Stimulated activated naive B cell treated with anti-CD40 and anti-IgM and Interleukin-4, amounts not matched to agents 10 μg/mL and 1 μg/mL and 100 μg/mL, for 72 hours (primary cell): ENCODE measurements around the gene TDRD10.
"Not testable (repeated sequence)": the region's sequence is repeated elsewhere in the genome, so short reads cannot be mapped to it uniquely, and the experiment has no call there.

Experiments used
- ATAC-seq, 2 donors: fragments of 150-1000 bp; cut with Tn5 transposase; replicated peaks; 2 replicates each; pipeline ENCODE4 v1.10.0; 2021; ENCODE audit warnings: moderate library complexity in 1 of 2
- DNase-seq: peaks from one replicate; pipeline ENCODE4 v3.0.0; 2021
- H3K27ac Mint-ChIP-seq: one replicate; pipeline ENCODE4 v1.8.0; 2022; ENCODE audit warnings: mild to moderate bottlenecking, mixed read lengths
- H3K27me3 Mint-ChIP-seq, 2 donors: one replicate each; pipeline ENCODE4 v1.8.0; 2022; ENCODE audit warnings: mixed read lengths in 2 of 2
- H3K36me3 Mint-ChIP-seq, 2 donors: one replicate each; pipeline ENCODE4 v1.8.0; 2022; ENCODE audit warnings: mixed read lengths in 2 of 2, mild to moderate bottlenecking in 1 of 2
- H3K4me1 Mint-ChIP-seq, 2 donors: one replicate each; pipeline ENCODE4 v1.8.0; 2022; ENCODE audit warnings: mixed read lengths in 2 of 2, mild to moderate bottlenecking in 1 of 2
- H3K4me3 Mint-ChIP-seq, 2 donors: one replicate each; pipeline ENCODE4 v1.8.0; 2022; ENCODE audit warnings: mild to moderate bottlenecking in 2 of 2, mixed read lengths in 2 of 2, moderate library complexity in 1 of 2
- H3K9me3 Mint-ChIP-seq, 2 donors: one replicate each; pipeline ENCODE4 v1.8.0; 2022; ENCODE audit warnings: mixed read lengths in 2 of 2, mild to moderate bottlenecking in 1 of 2

Gene TDRD10

DNA sequence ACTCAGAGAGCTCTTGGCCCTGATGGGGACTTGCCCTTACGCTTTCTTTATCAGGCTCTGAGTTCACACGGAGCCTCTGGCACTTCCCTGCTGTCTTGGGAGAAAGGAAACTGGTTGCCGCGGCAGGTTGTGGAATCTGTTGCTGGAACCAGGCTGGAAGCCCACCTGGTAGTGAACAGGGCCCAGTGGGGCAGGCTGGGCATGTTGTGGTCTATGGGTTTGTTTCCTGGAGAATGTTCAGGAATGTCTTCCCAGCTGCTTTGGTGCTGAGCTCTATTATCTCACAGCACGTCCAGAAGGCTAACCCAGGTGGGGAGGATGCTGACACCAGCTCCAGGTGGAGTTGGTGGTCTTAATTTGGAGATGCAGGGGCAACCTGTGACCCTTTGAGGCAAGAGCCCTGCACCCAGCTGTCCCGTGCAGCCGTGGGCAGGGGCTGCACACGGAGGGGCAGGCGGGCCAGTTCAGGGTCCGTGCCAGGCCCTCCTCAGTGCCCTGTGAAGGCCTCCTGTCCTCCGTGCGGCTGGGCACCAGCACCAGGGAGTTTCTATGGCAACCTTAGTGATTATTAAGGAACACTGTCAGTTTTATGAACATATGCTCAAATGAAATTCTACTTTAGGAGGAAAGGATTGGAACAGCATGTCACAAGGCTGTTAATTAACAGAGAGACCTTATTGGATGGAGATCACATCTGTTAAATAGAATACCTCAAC, 33.3 kb upstream of the TDRD10 start:
- DNase-seq (no peak), ATAC-seq (no peak)
- Mint-ChIP-seq H3K4me3 (no peak overlapping the region), H3K27me3 (peaks cover 0 to 6% of the 10 kb centered on the region in 2 donors), H3K36me3 (peaks cover 1 to 2% of the 10 kb centered on the region in 2 donors), H3K27ac (no peak overlapping the region), H3K9me3 (no peaks in the 10 kb centered on the region), H3K4me1 (peaks cover 25 to 26% of the 10 kb centered on the region in 2 donors)

DNA sequence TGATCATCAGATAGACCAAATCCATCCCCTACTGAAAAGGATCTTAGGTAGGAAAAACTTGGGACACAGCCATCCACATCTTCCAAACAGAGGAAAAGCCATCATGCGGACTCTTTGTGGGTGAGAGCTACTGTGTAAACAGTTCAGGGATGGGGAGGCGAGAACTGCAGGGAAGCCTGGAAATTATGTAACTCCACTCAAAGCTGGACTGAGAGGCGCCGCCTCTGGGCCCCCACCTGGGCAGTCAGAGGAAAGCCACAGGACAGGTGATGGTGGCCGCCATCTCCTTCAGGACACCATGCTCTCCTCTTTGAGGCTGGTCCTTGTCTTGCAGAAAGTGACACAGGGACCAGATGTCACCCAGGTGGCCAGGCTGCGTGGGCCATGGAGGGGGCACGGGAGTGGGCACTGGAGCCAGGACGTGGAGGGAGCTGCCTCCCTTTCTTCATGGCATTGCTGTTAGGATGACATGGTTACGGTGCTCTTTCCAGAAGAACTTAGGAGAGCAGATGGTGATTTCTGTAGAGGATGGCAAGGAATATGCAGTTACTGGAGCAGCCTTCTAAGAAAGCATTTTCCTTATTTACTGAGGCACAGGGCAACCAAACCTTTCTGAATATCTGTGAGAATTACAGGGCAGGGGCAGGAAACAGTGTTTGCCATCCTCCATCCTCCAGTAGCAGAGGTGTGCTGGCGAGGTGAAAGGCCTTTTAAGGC, 32.0 kb upstream of the TDRD10 start:
- peaks cover 0 to 3% of the 10 kb centered on the region in 2 donors for H3K27me3 Mint-ChIP-seq
- no peak overlapping the region for H3K4me3 Mint-ChIP-seq

GRCh38 chr1:154471304-154471703, 30.7 kb upstream of the TDRD10 start:
- no peaks in the 10 kb centered on the region for H3K27me3 Mint-ChIP-seq
- no peak overlapping the region for H3K4me3 Mint-ChIP-seq
- ATAC-seq (no peak), DNase-seq (no peak)
- H3K27ac Mint-ChIP-seq: no peak overlapping the region
- H3K36me3 Mint-ChIP-seq: no peaks in the 10 kb centered on the region
- H3K4me1 Mint-ChIP-seq: peaks cover 11 to 12% of the 10 kb centered on the region in 2 donors
- H3K9me3 Mint-ChIP-seq: no peaks in the 10 kb centered on the region

More for the DNA sequence above, 32.0 kb upstream of the TDRD10 start:
- DNase-seq: no peak
- no peak for ATAC-seq
- Mint-ChIP-seq H3K9me3 (no peaks in the 10 kb centered on the region), H3K36me3 (no peaks in the 10 kb centered on the region), H3K4me1 (peaks cover 23 to 24% of the 10 kb centered on the region in 2 donors), H3K27ac (no peak overlapping the region)

GRCh38 chr1:154474802-154475201, 27.2 kb upstream of the TDRD10 start:
- DNase-seq: no peak
- ATAC-seq: no peak
- H3K9me3 Mint-ChIP-seq: no peaks in the 10 kb centered on the region

DNA sequence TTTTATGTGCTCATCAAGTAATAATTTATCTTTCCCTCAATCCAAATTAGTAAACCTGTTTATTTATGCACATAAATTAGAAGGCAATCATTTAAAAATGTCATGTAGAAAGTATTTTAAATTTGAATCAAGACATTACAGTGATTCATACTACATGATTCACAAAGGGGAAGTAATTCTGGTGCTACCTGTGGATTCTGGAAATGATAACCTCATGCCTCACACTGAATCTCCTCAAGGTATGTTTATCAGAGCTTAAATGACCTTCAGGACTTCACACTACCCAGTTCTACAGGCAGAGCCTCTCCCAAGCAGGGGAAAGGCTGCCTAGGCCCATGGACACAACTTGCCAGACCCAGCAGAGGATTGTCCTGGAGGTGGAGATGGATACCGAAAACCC, 25.2 kb upstream of the TDRD10 start:
- DNase-seq: no peak
- ATAC-seq: no peak
- H3K4me3 Mint-ChIP-seq: no peak overlapping the region
- H3K27ac Mint-ChIP-seq: no peak overlapping the region
- H3K9me3 Mint-ChIP-seq: no peaks in the 10 kb centered on the region
- peaks cover 5 to 13% of the 10 kb centered on the region in 2 donors for H3K4me1 Mint-ChIP-seq
- H3K27me3 Mint-ChIP-seq: no peaks in the 10 kb centered on the region
- no peaks in the 10 kb centered on the region for H3K36me3 Mint-ChIP-seq

More at GRCh38 chr1:154474802-154475201, 27.2 kb upstream of the TDRD10 start:
- H3K4me1 Mint-ChIP-seq: peaks cover 5 to 9% of the 10 kb centered on the region in 2 donors
- H3K4me3 Mint-ChIP-seq: no peak overlapping the region
- no peaks in the 10 kb centered on the region for H3K27me3 Mint-ChIP-seq
- no peaks in the 10 kb centered on the region for H3K36me3 Mint-ChIP-seq
- H3K27ac Mint-ChIP-seq: no peak overlapping the region

DNA sequence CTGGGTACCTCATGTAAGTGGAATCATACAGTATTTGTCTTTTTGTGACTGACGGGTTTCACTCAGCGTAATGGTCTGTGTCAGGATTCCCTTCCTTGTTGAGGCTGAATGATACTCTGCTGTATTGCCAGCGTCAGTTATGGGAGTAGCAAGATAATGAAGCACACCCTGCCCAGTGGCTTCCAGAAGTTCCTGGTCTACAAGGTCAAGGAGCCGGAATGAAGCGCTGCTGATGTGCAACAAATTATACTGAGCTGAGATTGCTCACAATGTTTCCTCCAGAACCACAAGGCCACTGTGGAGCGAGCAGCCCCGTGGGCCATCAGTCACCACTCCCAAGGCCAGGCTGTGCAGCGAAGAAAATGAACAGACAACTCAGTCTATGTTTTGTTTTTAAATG, 24.0 kb upstream of the TDRD10 start:
- Mint-ChIP-seq H3K4me3 (no peak overlapping the region), H3K27ac (no peak overlapping the region), H3K4me1 (peaks cover 5 to 13% of the 10 kb centered on the region in 2 donors), H3K27me3 (no peaks in the 10 kb centered on the region), H3K9me3 (no peaks in the 10 kb centered on the region), H3K36me3 (no peaks in the 10 kb centered on the region)
- ATAC-seq (no peak), DNase-seq (no peak)

GRCh38 chr1:154478639-154479038, 23.4 kb upstream of the TDRD10 start:
- Mint-ChIP-seq H3K36me3 (no peaks in the 10 kb centered on the region), H3K27me3 (peaks cover 3 to 5% of the 10 kb centered on the region in 2 donors), H3K9me3 (no peaks in the 10 kb centered on the region), H3K4me1 (peaks cover 5 to 13% of the 10 kb centered on the region in 2 donors), H3K4me3 (no peak overlapping the region), H3K27ac (peak overlapping the region; percentile 20)
- DNase-seq: no peak
- ATAC-seq: peak; percentile 49 to 68

DNA sequence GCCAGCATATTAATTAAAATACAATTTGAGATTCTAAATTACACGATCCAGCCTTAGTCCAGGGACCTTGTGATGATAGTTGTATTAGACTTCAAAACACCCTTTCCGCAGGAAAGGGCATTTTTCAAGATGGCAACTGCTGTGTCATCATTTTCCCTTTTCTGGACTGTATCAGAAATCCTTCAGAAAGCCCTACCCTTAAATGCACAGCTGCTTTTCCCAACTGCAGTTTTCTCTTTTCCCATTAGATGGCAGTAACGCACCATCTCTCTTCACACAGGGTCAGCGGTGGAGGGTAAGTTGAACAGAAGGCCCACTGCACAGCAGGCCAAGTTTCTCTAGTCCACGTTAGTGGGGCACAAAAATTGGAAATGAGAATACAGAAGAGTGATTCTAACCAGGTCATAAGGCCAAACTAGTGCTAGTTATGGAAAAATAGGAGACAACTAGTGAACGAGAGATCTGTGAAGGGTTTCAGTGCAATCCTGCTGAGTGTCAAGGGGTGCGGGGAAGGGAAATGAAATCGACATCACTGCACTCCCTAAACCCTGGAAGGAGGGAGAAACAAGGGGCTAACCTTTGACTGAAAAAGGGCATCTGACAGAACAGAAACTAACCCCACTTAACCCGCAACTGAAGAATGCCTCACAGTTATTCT, 22.1 kb upstream of the TDRD10 start:
- H3K4me3 Mint-ChIP-seq: no peak overlapping the region
- no peaks in the 10 kb centered on the region for H3K9me3 Mint-ChIP-seq
- no peaks in the 10 kb centered on the region for H3K36me3 Mint-ChIP-seq
- DNase-seq: peak; percentile 57
- no peak overlapping the region for H3K27ac Mint-ChIP-seq
- peak; percentile 89 to 94 for ATAC-seq
- H3K27me3 Mint-ChIP-seq: peaks cover 3 to 5% of the 10 kb centered on the region in 2 donors
- H3K4me1 Mint-ChIP-seq: peaks cover 5 to 13% of the 10 kb centered on the region in 2 donors

DNA sequence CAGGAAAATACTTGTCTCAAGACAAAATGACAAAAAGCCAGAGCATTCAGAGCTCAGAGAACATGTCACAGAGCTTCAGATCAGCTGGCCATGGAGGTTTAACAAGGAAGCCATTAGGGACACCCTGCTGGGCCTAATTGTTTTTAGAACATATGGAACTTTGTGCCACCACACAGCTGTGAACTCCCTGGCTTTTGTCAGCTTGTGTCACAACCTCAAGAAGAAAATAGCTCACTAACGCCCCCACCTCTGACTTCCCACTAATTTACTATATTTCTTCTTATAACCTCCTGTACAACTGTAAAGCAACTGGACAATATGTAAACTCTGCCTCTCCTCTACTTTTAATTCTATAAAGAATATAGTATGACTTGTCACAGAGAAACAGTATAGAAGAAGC, 21.0 kb upstream of the TDRD10 start:
- Mint-ChIP-seq H3K27me3 (peaks cover 3 to 5% of the 10 kb centered on the region in 2 donors), H3K4me1 (peaks cover 5 to 13% of the 10 kb centered on the region in 2 donors), H3K27ac (no peak overlapping the region), H3K9me3 (no peaks in the 10 kb centered on the region), H3K4me3 (no peak overlapping the region), H3K36me3 (no peaks in the 10 kb centered on the region)
- ATAC-seq (no peak), DNase-seq (no peak)

DNA sequence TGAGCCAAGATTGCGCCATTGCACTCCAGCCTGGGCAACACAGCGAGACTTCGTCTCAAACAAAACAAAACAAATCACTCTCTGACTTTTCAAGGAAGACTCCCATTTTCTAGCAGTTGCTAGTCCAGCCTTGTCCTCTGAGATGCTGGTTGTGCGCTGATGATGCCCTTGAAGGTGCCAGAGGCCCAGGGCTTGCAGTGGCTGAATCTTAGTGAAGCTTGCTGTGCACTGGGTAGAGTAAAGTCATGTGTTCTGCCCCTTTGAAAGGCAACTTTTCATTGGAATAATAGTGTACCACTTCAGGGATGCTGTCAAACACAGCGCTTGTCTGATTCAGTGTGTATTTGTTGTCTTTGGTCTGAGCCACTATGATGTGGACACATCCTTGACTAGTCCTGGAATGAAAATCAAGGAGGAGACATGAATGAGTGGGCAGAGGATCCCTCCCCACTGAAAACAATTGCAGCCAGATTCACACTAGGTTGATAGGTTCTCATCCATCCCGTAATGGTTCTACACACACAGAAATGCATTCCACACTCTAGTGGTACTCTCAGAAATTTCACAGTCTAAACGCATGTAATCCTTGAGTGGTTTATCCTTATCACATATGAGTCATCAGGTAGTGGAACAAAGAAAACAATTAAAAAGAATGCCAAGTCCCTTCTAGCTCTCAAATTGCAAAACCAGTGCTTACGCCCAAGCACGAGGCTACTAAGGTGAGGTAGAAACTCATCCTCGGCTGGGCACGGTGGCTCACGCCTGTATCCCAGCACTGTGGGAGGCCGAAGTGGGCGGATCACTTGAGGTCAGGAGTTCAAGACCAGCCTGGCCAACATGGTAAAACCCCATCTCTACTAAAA, 17.8 kb upstream of the TDRD10 start:
- H3K9me3 Mint-ChIP-seq: no peaks in the 10 kb centered on the region
- DNase-seq (no peak), ATAC-seq (no peak)

DNA sequence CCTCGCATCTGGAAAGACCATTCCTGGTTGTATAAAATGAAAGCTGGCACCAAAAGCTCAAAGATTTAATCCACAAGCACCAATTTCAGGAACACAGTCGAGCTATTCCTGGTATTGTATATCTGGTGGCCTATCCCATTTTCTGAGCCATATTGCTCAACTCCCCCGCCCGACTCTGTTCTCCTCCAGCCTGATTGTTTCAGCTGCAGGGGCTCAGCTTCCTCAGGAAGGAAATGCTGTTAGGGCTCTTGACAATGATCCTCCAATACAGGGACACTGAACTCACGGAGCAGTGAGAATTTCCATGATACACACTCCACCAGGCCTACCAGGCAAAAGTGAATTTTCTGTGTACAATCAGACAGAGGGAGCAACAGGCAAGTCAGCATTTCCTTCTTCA, 16.9 kb upstream of the TDRD10 start:
- H3K4me3 Mint-ChIP-seq: no peak overlapping the region
- DNase-seq (no peak), ATAC-seq (no peak)
- no peaks in the 10 kb centered on the region for H3K36me3 Mint-ChIP-seq
- H3K9me3 Mint-ChIP-seq: no peaks in the 10 kb centered on the region
- peaks cover 3 to 5% of the 10 kb centered on the region in 2 donors for H3K27me3 Mint-ChIP-seq
- H3K4me1 Mint-ChIP-seq: peaks cover 0 to under 1% of the 10 kb centered on the region in 2 donors
- no peak overlapping the region for H3K27ac Mint-ChIP-seq

More for the DNA sequence above, 17.8 kb upstream of the TDRD10 start:
- no peaks in the 10 kb centered on the region for H3K36me3 Mint-ChIP-seq
- H3K27ac Mint-ChIP-seq: no peak overlapping the region
- peaks cover 3 to 5% of the 10 kb centered on the region in 2 donors for H3K27me3 Mint-ChIP-seq
- H3K4me3 Mint-ChIP-seq: no peak overlapping the region
- H3K4me1 Mint-ChIP-seq: peaks cover 2 to 5% of the 10 kb centered on the region in 2 donors

- H3K36me3 Mint-ChIP-seq: no peaks in the 10 kb centered on the region
- peaks cover 5 to 9% of the 10 kb centered on the region in 2 donors for H3K4me1 Mint-ChIP-seq
- ATAC-seq: no peak
- H3K4me3 Mint-ChIP-seq: no peak overlapping the region
- peaks cover 3 to 5% of the 10 kb centered on the region in 2 donors for H3K27me3 Mint-ChIP-seq
- H3K27ac Mint-ChIP-seq: no peak overlapping the region
- no peak for DNase-seq
- H3K9me3 Mint-ChIP-seq: no peaks in the 10 kb centered on the region
Measured at GRCh38 chr1:154485910-154486496, 16.0 kb upstream of the TDRD10 start.

DNA sequence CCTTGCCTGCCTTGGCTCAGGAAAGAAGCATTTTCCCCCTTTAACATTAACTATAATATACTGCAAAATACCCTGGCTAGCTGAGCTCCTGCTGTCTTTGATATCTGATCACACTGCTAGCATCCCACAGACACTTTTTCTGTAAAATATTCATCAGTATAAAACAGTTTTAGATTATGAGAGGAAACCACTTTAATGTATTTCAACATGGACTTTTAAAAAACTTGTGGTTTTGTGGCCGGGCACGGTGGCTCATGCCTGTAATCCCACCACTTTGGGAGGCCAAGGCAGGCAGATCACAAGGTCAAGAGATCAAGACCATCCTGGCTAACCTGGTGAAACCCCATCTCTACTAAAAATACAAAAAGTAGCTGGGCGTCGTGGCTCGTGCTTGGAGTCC, 15.3 kb upstream of the TDRD10 start:
- DNase-seq, H3K36me3 Mint-ChIP-seq, H3K27ac Mint-ChIP-seq, H3K9me3 Mint-ChIP-seq, H3K4me3 Mint-ChIP-seq, ATAC-seq, H3K27me3 Mint-ChIP-seq: not testable (repeated sequence)
- H3K4me1 Mint-ChIP-seq: peaks cover 12 to 17% of the 10 kb centered on the region in 2 donors
